ENCODE measurements around the gene BRINP1.

The BRINP1 gene

GRCh38 chr9:119368681-119369581 is at the start of gene BRINP1:
Gene BRINP1 (minus strand): TSS chr9:119369435. CDS start chr9:119313355, 56,080 bp downstream.
- DNase-seq, result no peak

GRCh38 chr9:119418721-119419120 is 49.5 kb upstream of the BRINP1 start:
- DNase-seq, result no peak

- DNase-seq, result no peak
Measured at GRCh38 chr9:119416793-119417192, 47.6 kb upstream of the BRINP1 start.

- no peak for DNase-seq
Measured at GRCh38 chr9:119412399-119412798, 43.2 kb upstream of the BRINP1 start.

- DNase-seq, result no peak
Measured at GRCh38 chr9:119409552-119409951, 40.3 kb upstream of the BRINP1 start.

- DNase-seq, result no peak
Measured at GRCh38 chr9:119400606-119401005, 31.4 kb upstream of the BRINP1 start.

- DNase-seq, result no peak
Measured at GRCh38 chr9:119398350-119398749, 29.1 kb upstream of the BRINP1 start.

GRCh38 chr9:119391878-119392277 is 22.6 kb upstream of the BRINP1 start:
- no peak for DNase-seq

GRCh38 chr9:119375892-119376291 is 6.7 kb upstream of the BRINP1 start:
- DNase-seq, result peak; percentile 35

- DNase-seq, result no peak
Measured at GRCh38 chr9:119372951-119373350, 3.7 kb upstream of the BRINP1 start.

GRCh38 chr9:119370816-119371215 is 1.6 kb upstream of the BRINP1 start:
- peak; percentile 4 for DNase-seq

- no peak for DNase-seq
Measured at GRCh38 chr9:119369680-119370366, 588 bp upstream of the BRINP1 start.

GRCh38 chr9:119368179-119368578 is 1.1 kb downstream of the BRINP1 start:
- no peak for DNase-seq

- no peak for DNase-seq
Measured at GRCh38 chr9:119367683-119368075, 1.6 kb downstream of the BRINP1 start.

- no peak for DNase-seq
Measured at GRCh38 chr9:119366909-119367682, 2.1 kb downstream of the BRINP1 start.

- DNase-seq, result peak; percentile 24
Measured at GRCh38 chr9:119365291-119366027, 3.8 kb downstream of the BRINP1 start.

- DNase-seq, result no peak
Measured at GRCh38 chr9:119360237-119360636, 9.0 kb downstream of the BRINP1 start.

- no peak for DNase-seq
Measured at GRCh38 chr9:119357336-119358096, 11.7 kb downstream of the BRINP1 start.

GRCh38 chr9:119349351-119349825 is 19.8 kb downstream of the BRINP1 start:
- DNase-seq, result no peak

GRCh38 chr9:119343059-119343990 is 25.9 kb downstream of the BRINP1 start:
- DNase-seq, result no peak

All from hematopoietic multipotent progenitor cell treated with erythropoietin and hydrocortisone succinate and interleukin-3 and kit ligand, for 8 days (in vitro differentiated cells).